ENCODE data around the gene SSX2IP.
"Not testable (repeated sequence)": the region's sequence is repeated elsewhere in the genome, so short reads cannot be mapped to it uniquely, and the experiment has no call there.

SSX2IP gene, protein sequence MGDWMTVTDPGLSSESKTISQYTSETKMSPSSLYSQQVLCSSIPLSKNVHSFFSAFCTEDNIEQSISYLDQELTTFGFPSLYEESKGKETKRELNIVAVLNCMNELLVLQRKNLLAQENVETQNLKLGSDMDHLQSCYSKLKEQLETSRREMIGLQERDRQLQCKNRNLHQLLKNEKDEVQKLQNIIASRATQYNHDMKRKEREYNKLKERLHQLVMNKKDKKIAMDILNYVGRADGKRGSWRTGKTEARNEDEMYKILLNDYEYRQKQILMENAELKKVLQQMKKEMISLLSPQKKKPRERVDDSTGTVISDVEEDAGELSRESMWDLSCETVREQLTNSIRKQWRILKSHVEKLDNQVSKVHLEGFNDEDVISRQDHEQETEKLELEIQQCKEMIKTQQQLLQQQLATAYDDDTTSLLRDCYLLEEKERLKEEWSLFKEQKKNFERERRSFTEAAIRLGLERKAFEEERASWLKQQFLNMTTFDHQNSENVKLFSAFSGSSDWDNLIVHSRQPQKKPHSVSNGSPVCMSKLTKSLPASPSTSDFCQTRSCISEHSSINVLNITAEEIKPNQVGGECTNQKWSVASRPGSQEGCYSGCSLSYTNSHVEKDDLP

GRCh38 chr1:84690397-84691121 lies at the start of gene SSX2IP:
Gene SSX2IP (minus strand): TSS chr1:84690461. CDS start chr1:84671219, 19,242 bp downstream.
- DNase-seq = peak; percentile 100

GRCh38 chr1:84738237-84738636 lies 48.0 kb upstream of the SSX2IP start:
- no peak for DNase-seq

GRCh38 chr1:84737590-84737989 lies 47.3 kb upstream of the SSX2IP start:
- DNase-seq = no peak

GRCh38 chr1:84736944-84737343 lies 46.7 kb upstream of the SSX2IP start:
- DNase-seq = no peak

DNA sequence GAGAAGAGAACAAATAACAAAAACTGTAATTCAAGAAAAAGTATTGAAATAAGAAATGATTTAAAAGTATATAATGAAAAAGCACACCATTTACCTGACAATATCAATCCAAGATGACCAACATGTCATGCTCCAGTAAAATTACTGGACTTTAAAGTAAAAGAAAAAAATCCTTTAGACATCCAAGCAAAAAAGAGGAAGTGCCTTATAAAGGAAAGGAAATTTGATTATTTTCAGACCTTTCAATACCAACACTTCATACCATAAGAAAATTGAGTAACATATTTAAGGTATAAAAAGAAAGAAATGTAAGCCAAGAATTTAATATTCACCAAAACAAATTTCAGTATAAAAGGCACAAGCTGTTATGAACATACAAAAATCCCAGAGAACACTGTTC lies 46.2 kb upstream of the SSX2IP start:
- DNase-seq = no peak

GRCh38 chr1:84735483-84735882 lies 45.2 kb upstream of the SSX2IP start:
- no peak for DNase-seq

GRCh38 chr1:84732520-84732919 lies 42.3 kb upstream of the SSX2IP start:
- no peak for DNase-seq

DNA sequence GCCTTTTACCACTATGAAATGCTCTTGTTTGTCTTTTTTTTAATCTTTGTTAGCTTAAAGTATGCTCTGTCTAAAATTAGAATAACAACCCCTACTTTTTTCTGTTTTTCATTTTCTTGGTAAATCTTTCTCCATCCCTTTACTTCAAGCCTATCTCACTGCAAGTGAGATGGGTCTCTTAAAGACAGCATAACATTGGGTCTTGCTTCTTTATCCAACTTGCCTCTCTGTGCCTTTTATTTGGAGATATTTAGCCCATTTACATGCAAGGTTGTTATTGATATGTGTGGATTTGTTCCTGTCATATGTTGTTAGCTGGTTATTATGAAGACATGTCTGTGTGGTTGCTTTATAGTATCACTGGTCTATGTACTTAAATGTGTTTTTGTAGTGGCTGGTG lies 41.3 kb upstream of the SSX2IP start:
- no peak for DNase-seq

- not testable (repeated sequence) for DNase-seq
Measured at GRCh38 chr1:84727711-84728110, 37.5 kb upstream of the SSX2IP start.

- no peak for DNase-seq
Measured at GRCh38 chr1:84726593-84727499, 36.6 kb upstream of the SSX2IP start.

DNA sequence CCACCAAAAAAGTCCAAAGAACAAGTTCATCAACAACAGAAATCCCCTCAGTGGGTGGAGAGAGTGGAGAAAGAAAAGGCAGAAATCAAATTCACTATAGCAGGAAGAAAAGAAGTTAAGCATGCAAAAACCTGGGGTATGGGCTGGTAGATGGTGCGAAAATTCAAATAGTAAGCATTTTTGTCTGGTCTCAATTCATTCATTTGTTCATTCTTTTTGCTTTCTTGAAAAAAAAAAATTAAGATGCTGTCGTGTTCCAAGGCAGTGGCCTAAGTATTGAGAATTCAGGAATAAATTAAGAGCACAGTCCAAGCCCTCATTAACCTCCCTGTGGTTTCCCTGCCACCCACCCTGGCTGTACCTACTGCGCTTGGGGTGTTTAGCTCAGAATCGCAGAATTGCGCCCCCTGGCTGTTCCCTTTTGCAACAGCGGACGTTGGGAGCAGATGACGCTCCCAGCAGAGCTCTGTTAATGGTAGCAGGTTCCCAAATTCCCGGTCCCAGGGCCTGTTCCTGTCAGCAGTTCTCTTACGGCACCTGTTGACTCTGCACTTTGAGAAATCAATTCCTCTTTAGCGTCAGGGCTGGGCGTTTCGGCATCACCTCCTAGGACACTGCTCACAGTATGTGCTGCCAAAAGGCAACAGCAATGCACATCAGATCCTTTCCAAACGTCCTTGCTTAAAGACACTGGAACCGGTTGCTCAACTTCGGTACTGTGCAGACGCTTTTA lies 34.0 kb upstream of the SSX2IP start:
- peak; percentile 80 for DNase-seq

- DNase-seq = no peak
Measured at GRCh38 chr1:84722794-84723193, 32.5 kb upstream of the SSX2IP start.

GRCh38 chr1:84721872-84722271 lies 31.6 kb upstream of the SSX2IP start:
- not testable (repeated sequence) for DNase-seq

DNA sequence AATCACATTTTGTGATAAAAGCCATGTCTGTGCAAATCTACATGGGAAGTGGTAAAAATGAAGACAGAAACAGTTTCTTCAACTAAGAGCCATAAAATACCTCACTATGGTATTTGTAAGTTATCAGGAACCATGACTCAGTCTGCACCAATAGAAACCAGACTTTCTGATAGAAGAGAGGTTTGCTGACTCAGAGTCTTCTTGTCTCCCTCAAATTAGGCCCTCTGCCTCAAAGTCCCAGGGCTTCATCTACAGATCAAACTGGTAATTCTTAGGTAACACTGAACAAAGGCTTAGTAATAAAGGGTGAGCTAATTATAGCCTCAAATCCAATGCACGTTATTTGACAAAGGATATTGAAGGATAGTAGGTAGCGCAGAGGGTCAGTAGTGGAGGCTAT lies 30.9 kb upstream of the SSX2IP start:
- DNase-seq = no peak

DNA sequence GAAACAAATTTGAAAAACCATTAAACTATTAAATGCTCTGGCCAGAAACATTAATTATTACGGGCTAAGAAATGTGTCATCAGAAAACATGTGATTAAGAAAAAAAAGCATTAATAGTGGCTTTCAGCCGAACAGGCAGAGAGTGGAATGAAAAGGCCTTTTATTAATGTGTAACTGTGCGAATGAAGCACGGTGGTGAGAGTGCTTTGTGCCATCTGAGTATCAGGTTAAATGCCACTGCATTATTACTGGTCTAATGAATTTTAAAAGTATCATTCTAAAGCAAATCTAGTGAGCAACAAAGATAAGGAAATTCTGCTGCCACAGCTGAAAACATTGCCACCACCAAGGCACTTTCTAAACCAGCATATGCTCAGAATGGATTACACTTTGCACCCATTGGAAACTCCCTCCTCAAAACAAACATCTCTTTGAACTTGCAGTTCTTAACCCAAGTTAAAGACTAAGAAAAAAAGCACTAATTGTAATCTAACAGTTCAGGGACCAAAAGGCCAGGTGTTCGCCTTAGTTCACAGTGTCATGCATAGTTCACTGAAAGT lies 30.0 kb upstream of the SSX2IP start:
- DNase-seq = no peak

GRCh38 chr1:84719543-84720217 lies 29.4 kb upstream of the SSX2IP start:
- no peak for DNase-seq

GRCh38 chr1:84715342-84716019 lies 25.2 kb upstream of the SSX2IP start:
- no peak for DNase-seq

DNA sequence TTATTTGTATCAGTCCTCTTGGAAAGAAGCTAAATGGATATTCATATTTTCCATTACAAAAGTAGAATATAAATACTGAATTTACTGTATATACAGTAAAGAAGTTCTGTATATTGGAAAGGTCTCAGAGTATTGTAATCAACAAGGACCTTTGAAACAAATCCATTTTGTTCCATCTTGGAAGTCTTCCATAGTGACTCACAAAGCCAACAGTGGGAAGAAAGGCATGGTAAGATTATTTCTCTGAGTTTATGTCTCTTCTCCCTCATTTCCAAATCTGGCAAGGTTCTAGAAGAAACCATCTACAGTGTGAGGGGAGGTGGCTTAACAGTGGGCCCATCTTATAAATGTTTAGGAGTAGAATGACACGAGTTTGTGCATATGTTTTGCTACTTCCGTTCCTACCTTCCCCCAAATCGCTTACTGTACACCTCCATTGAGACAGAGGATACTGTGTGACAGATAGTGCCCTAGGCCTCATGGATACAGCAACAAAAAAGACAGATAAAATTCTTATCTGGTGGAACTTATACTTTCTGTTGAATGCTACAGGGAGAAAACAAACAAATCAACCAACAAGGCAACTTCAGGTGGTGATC lies 22.1 kb upstream of the SSX2IP start:
- DNase-seq = no peak

- no peak for DNase-seq
Measured at GRCh38 chr1:84711869-84712268, 21.6 kb upstream of the SSX2IP start.

GRCh38 chr1:84711121-84711520 lies 20.9 kb upstream of the SSX2IP start:
- DNase-seq = no peak

Data from activated CD8-positive, alpha-beta memory T cell treated with anti-CD3 and anti-CD28 coated beads, Interleukin-2, amount 50 U/mL, for 48 hours (primary cell).